HEK293 (cell line): Measurements from ENCODE around the gene SLC28A1.

Experiments
- AEBP2 ChIP-seq: fragments of 450-650 bp; formaldehyde crosslinking; IDR thresholded peaks from 2 replicates; pipeline ENCODE4 v1.5.1; 2016; ENCODE audit warnings: missing biosample characterization, missing genetic modification characterization, borderline replicate concordance
- INSM2 ChIP-seq: fragments of 450-650 bp; formaldehyde crosslinking; IDR thresholded peaks from 2 replicates; pipeline ENCODE4 v1.5.1; 2016; ENCODE audit warnings: missing biosample characterization, missing genetic modification characterization
- MEIS1 ChIP-seq: sonication (generic); formaldehyde crosslinking; IDR thresholded peaks from 2 replicates; pipeline ENCODE4 v1.8.1; 2022; ENCODE audit warnings: missing genetic modification reagents, mild to moderate bottlenecking, borderline replicate concordance
- SP3 ChIP-seq: fragments of 450-650 bp; formaldehyde crosslinking; IDR thresholded peaks from 2 replicates; pipeline ENCODE4 v1.5.1; 2016; ENCODE audit warnings: missing biosample characterization, missing genetic modification characterization
- TCF7L2 ChIP-seq: IDR thresholded peaks from 2 replicates; pipeline ENCODE4 v1.6.1; 2011; ENCODE audit warnings: low read depth, mild to moderate bottlenecking, inconsistent platforms, low read length, moderate library complexity, borderline replicate concordance
- YY1 ChIP-seq: fragments of 450-650 bp; formaldehyde crosslinking; IDR thresholded peaks from 2 replicates; pipeline ENCODE4 v1.5.1; 2018; ENCODE audit warnings: missing biosample characterization, missing genetic modification characterization
- ZNF184 ChIP-seq: fragments of 450-650 bp; IDR thresholded peaks from 2 replicates; pipeline ENCODE4 v1.5.1; 2018; ENCODE audit warnings: missing biosample characterization, mild to moderate bottlenecking, missing genetic modification characterization
- ZNF37A ChIP-seq: fragments of 450-650 bp; IDR thresholded peaks from 2 replicates; pipeline ENCODE4 v1.5.1; 2018; ENCODE audit warnings: missing biosample characterization, missing genetic modification characterization
- ZNF404 ChIP-seq: fragments of 450-650 bp; formaldehyde crosslinking; IDR thresholded peaks from 2 replicates; pipeline ENCODE4 v1.5.1; 2017; ENCODE audit warnings: missing biosample characterization, missing genetic modification characterization
- ZNF571 ChIP-seq: fragments of 450-650 bp; formaldehyde crosslinking; IDR thresholded peaks from 2 replicates; pipeline ENCODE4 v1.5.0; 2017; ENCODE audit warnings: missing biosample characterization, missing genetic modification characterization
- ZNF692 ChIP-seq: fragments of 450-650 bp; formaldehyde crosslinking; IDR thresholded peaks from 2 replicates; pipeline ENCODE4 v1.5.1; 2016; ENCODE audit warnings: missing biosample characterization, missing genetic modification characterization
- TF ChIP-seq, protein P1 (sequence below): fragments of 450-650 bp; formaldehyde crosslinking; IDR thresholded peaks from 2 replicates; pipeline ENCODE4 v1.5.1; 2017; ENCODE audit warnings: missing biosample characterization, missing genetic modification characterization
- TF ChIP-seq, protein P2 (sequence below): fragments of 450-650 bp; formaldehyde crosslinking; IDR thresholded peaks from 2 replicates; pipeline ENCODE4 v1.5.1; 2016; ENCODE audit warnings: missing biosample characterization, missing genetic modification characterization

GRCh38 chr15:84858231-84858630, 26.2 kb upstream of the SLC28A1 start:
- no peak for TF ChIP-seq TCF7L2
- no peak for TF ChIP-seq YY1 (tag by site-specific recombination)
- no peak for TF ChIP-seq ZNF571 (tag by site-specific recombination)
- TF ChIP-seq, protein P1, sequence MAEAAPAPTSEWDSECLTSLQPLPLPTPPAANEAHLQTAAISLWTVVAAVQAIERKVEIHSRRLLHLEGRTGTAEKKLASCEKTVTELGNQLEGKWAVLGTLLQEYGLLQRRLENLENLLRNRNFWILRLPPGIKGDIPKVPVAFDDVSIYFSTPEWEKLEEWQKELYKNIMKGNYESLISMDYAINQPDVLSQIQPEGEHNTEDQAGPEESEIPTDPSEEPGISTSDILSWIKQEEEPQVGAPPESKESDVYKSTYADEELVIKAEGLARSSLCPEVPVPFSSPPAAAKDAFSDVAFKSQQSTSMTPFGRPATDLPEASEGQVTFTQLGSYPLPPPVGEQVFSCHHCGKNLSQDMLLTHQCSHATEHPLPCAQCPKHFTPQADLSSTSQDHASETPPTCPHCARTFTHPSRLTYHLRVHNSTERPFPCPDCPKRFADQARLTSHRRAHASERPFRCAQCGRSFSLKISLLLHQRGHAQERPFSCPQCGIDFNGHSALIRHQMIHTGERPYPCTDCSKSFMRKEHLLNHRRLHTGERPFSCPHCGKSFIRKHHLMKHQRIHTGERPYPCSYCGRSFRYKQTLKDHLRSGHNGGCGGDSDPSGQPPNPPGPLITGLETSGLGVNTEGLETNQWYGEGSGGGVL (tag by site-specific recombination), result no peak
- TF ChIP-seq, protein P2, sequence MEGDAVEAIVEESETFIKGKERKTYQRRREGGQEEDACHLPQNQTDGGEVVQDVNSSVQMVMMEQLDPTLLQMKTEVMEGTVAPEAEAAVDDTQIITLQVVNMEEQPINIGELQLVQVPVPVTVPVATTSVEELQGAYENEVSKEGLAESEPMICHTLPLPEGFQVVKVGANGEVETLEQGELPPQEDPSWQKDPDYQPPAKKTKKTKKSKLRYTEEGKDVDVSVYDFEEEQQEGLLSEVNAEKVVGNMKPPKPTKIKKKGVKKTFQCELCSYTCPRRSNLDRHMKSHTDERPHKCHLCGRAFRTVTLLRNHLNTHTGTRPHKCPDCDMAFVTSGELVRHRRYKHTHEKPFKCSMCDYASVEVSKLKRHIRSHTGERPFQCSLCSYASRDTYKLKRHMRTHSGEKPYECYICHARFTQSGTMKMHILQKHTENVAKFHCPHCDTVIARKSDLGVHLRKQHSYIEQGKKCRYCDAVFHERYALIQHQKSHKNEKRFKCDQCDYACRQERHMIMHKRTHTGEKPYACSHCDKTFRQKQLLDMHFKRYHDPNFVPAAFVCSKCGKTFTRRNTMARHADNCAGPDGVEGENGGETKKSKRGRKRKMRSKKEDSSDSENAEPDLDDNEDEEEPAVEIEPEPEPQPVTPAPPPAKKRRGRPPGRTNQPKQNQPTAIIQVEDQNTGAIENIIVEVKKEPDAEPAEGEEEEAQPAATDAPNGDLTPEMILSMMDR (tag by site-specific recombination), result no peak
- no peak for TF ChIP-seq SP3 (tag by site-specific recombination)
- TF ChIP-seq ZNF184, result no peak
- no peak for TF ChIP-seq AEBP2 (tag by site-specific recombination)
- TF ChIP-seq MEIS1 (CRISPR knock-in tag), result no peak
- TF ChIP-seq ZNF404 (tag by site-specific recombination), result no peak
- TF ChIP-seq ZNF37A, result no peak
- no peak for TF ChIP-seq ZNF692 (tag by site-specific recombination)
- TF ChIP-seq INSM2 (tag by site-specific recombination), result no peak
